ENCODE measurements around the gene SPACDR.
"Not testable (repeated sequence)": the region's sequence is repeated elsewhere in the genome, so short reads cannot be mapped to it uniquely, and the experiment has no call there.

SPACDR gene

DNA sequence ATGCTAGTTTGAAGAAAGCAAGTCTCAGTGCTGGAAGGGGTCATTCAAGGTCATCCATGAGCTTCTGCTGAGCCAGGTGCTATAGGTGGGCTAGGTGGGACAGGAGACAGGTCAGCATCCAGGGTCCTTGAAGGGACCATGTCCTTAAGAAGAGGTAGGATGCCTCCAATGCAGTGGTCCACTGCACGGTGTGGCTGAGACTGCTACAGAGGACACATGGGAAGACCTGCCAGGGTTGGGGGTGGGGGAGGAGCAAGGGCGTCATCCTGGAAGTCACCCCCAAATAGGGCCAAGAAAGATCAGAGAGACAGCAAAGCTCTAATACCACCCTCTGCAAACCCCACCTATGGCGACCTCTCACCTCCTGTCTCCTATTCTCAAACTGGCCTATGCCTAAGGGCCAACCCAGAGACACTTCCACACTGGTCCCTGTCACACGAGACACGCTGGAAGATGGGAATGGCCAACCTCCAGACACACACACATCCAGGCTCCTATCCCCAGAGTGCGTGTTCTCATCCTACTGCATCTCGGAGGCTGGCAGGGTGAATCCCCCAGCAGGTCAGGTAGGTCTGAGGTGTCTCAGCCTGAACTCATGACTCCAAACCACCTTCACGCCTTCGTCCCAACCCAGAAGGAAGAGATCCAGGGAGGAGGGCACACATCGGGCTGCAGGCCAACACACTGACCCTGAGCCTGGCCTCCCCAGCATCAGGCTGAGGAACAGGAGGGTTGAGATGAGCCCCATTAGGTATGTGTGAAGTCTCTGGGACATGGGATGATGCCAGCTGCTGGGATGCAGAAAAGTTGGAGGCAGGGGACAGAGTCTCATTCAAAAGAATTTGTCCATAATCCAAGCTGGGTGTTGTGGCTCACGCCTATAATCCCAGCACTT is 22.2 kb downstream of the SPACDR start:
- Mint-ChIP-seq H3K36me3 (no peaks in the 10 kb centered on the region), H3K27me3 (no peaks in the 10 kb centered on the region), H3K27ac (no peak overlapping the region), H3K4me3 (no peak overlapping the region), H3K4me1 (peaks cover 7% of the 10 kb centered on the region), H3K9me3 (no peaks in the 10 kb centered on the region)
- ATAC-seq (ENCODE audit: low read depth) (no peak), DNase-seq (ENCODE audit: low spot score in 2 of 2) (no peak)

DNA sequence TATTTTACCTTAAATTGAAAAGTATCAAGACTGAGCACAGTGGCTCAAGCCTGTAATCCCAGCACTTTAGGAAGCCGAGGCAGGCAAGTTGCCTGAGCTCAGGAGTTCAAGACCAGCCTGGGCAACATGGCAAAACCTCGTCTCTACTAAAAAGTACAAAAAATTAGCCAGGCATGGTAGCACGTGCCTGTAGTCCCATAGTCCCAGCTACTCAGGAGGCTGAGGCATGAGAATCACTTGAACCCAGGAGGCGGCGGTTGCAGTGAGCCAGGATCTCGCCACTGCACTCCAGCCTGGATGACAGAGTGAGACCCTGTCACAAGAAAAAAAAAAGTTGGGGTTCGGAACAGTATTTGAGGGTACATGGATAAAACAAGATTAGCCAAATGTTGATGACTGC is 24.8 kb downstream of the SPACDR start:
- not testable (repeated sequence) for H3K27ac Mint-ChIP-seq; H3K4me3 Mint-ChIP-seq; ATAC-seq (ENCODE audit: low read depth); H3K36me3 Mint-ChIP-seq; H3K27me3 Mint-ChIP-seq; H3K4me1 Mint-ChIP-seq; DNase-seq (ENCODE audit: low spot score in 2 of 2); H3K9me3 Mint-ChIP-seq

GRCh38 chr7:100438731-100439130 is 25.3 kb downstream of the SPACDR start:
- H3K36me3 Mint-ChIP-seq; H3K27me3 Mint-ChIP-seq; DNase-seq (ENCODE audit: low spot score in 2 of 2); ATAC-seq (ENCODE audit: low read depth); H3K9me3 Mint-ChIP-seq; H3K27ac Mint-ChIP-seq; H3K4me3 Mint-ChIP-seq: not testable (repeated sequence)
- H3K4me1 Mint-ChIP-seq = peaks cover 13% of the 10 kb centered on the region

DNA sequence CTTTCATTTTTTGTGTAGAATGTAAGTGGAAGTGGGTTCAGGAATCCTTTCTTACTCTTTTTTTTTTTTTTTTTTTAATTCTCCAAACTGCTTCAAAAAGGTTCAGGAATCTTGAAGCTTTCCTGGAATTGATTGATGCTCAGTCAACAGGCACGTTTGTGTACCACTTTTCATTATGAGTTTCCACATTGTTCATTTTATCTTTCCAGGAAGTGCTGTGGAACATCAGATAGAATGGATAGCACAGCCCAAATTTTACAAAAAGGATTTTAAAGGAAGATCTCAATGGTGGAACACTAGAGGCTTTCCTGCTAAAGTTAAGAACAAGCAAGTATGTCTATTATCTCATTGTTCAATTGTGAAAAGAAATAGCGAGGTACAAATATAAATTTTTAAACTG is 25.9 kb downstream of the SPACDR start:
- Mint-ChIP-seq H3K4me1 (peaks cover 16% of the 10 kb centered on the region), H3K27me3 (no peaks in the 10 kb centered on the region), H3K9me3 (no peaks in the 10 kb centered on the region), H3K4me3 (no peak overlapping the region), H3K27ac (no peak overlapping the region), H3K36me3 (peaks cover 7% of the 10 kb centered on the region)
- no peak for DNase-seq (ENCODE audit: low spot score in 2 of 2)
- ATAC-seq (ENCODE audit: low read depth) = no peak

GRCh38 chr7:100437150-100438100 is 26.6 kb downstream of the SPACDR start:
- no peak overlapping the region for H3K27ac Mint-ChIP-seq
- DNase-seq (ENCODE audit: low spot score in 2 of 2) = no peak
- peaks cover 7% of the 10 kb centered on the region for H3K36me3 Mint-ChIP-seq
- peak overlapping the region; percentile 94 for H3K4me3 Mint-ChIP-seq
- no peaks in the 10 kb centered on the region for H3K9me3 Mint-ChIP-seq
- no peak for ATAC-seq (ENCODE audit: low read depth)
- peaks cover 18% of the 10 kb centered on the region for H3K4me1 Mint-ChIP-seq
- H3K27me3 Mint-ChIP-seq = no peaks in the 10 kb centered on the region

- ATAC-seq (ENCODE audit: low read depth) (peak; percentile 34), DNase-seq (ENCODE audit: low spot score in 2 of 2) (peak in 1 of 2 donors; percentile 52)
- peak overlapping the region; percentile 94 for H3K4me3 Mint-ChIP-seq
- peaks cover 27% of the 10 kb centered on the region for H3K4me1 Mint-ChIP-seq
- H3K9me3 Mint-ChIP-seq = no peaks in the 10 kb centered on the region
- peaks cover 7% of the 10 kb centered on the region for H3K36me3 Mint-ChIP-seq
- peak overlapping the region; percentile 94 for H3K27ac Mint-ChIP-seq
- H3K27me3 Mint-ChIP-seq = no peaks in the 10 kb centered on the region
Measured at GRCh38 chr7:100435401-100436304, 28.4 kb downstream of the SPACDR start.

- Mint-ChIP-seq H3K36me3 (peaks cover 7% of the 10 kb centered on the region), H3K4me1 (peaks cover 32% of the 10 kb centered on the region)
- no peak for DNase-seq (ENCODE audit: low spot score in 2 of 2)
Measured at GRCh38 chr7:100434297-100435144, 29.5 kb downstream of the SPACDR start.

GRCh38 chr7:100433592-100434296 is 30.3 kb downstream of the SPACDR start:
- H3K36me3 Mint-ChIP-seq = peaks cover 7% of the 10 kb centered on the region
- H3K4me3 Mint-ChIP-seq = peak overlapping the region; percentile 21
- ATAC-seq (ENCODE audit: low read depth) = no peak
- no peaks in the 10 kb centered on the region for H3K27me3 Mint-ChIP-seq
- H3K4me1 Mint-ChIP-seq = peaks cover 35% of the 10 kb centered on the region
- no peaks in the 10 kb centered on the region for H3K9me3 Mint-ChIP-seq
- no peak overlapping the region for H3K27ac Mint-ChIP-seq
- no peak for DNase-seq (ENCODE audit: low spot score in 2 of 2)

More at GRCh38 chr7:100434297-100435144, 29.5 kb downstream of the SPACDR start:
- Mint-ChIP-seq H3K27me3 (no peaks in the 10 kb centered on the region), H3K9me3 (no peaks in the 10 kb centered on the region), H3K27ac (peak overlapping the region; percentile 94), H3K4me3 (peak overlapping the region; percentile 91)
- ATAC-seq (ENCODE audit: low read depth) = no peak

DNA sequence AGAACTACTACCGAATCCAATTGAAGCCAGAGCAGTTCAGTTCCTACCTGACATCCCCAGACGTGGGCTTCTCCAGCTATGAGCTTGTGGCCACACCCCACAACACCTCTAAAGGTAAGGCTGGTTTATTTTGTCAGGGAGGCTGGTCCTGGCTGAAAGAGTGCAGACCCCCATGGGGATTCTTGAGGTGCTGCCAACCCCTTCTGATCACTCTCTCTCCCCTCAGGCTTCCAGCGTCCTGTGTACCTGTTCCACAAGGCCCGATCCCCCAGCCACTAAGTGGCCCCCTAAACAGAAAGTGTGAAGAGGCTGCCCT is 30.8 kb downstream of the SPACDR start:
- Mint-ChIP-seq H3K27ac (no peak overlapping the region), H3K4me3 (no peak overlapping the region), H3K27me3 (no peaks in the 10 kb centered on the region), H3K4me1 (peaks cover 35% of the 10 kb centered on the region), H3K36me3 (peaks cover 7% of the 10 kb centered on the region), H3K9me3 (no peaks in the 10 kb centered on the region)
- DNase-seq (ENCODE audit: low spot score in 2 of 2) (no peak), ATAC-seq (ENCODE audit: low read depth) (no peak)

DNA sequence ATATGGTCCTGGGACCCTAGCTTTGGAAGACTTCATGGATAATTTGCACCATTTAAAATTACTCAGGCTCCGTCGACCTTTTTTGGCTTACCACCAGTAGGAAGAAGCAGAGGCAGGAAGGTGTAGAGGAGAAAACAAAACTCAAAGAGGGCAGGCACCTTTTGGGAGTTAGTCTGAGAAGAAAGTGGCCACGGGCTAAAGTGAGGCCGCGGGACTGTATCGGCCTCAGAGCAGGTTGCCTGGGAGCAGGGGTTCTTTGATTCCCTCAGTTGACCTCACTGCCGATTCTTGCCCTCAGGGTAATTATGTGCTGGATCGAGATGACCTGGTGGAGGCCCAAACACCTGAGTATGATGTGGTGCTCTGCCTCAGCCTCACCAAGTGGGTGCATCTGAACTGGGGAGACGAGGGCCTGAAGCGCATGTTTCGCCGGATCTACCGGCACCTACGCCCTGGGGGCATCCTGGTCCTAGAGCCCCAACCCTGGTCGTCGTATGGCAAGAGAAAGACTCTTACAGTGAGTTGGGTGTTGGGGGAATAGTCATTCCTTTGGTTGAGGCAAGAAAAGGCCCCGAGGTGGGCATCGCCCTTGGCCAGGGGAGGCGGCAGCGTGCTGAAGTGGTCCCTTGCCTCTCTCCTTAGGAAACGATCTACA is 31.3 kb downstream of the SPACDR start:
- H3K36me3 Mint-ChIP-seq = peaks cover 7% of the 10 kb centered on the region
- H3K27ac Mint-ChIP-seq = no peak overlapping the region
- no peaks in the 10 kb centered on the region for H3K9me3 Mint-ChIP-seq
- ATAC-seq (ENCODE audit: low read depth) = no peak
- H3K4me1 Mint-ChIP-seq = peaks cover 35% of the 10 kb centered on the region
- no peaks in the 10 kb centered on the region for H3K27me3 Mint-ChIP-seq
- no peak for DNase-seq (ENCODE audit: low spot score in 2 of 2)
- H3K4me3 Mint-ChIP-seq = no peak overlapping the region

- ATAC-seq (ENCODE audit: low read depth) = no peak
- peak overlapping the region; percentile 62 for H3K27ac Mint-ChIP-seq
- H3K9me3 Mint-ChIP-seq = no peaks in the 10 kb centered on the region
- DNase-seq (ENCODE audit: low spot score in 2 of 2) = no peak
- no peak overlapping the region for H3K4me3 Mint-ChIP-seq
- peaks cover 35% of the 10 kb centered on the region for H3K4me1 Mint-ChIP-seq
- H3K27me3 Mint-ChIP-seq = no peaks in the 10 kb centered on the region
- peaks cover 7% of the 10 kb centered on the region for H3K36me3 Mint-ChIP-seq
Measured at GRCh38 chr7:100432053-100432452, 32.0 kb downstream of the SPACDR start.

GRCh38 chr7:100431286-100431735 is 32.7 kb downstream of the SPACDR start:
- Mint-ChIP-seq H3K36me3 (peaks cover 7% of the 10 kb centered on the region), H3K4me3 (peak overlapping the region; percentile 43), H3K9me3 (no peaks in the 10 kb centered on the region), H3K27ac (peak overlapping the region; percentile 62), H3K4me1 (peaks cover 35% of the 10 kb centered on the region), H3K27me3 (no peaks in the 10 kb centered on the region)
- no peak for DNase-seq (ENCODE audit: low spot score in 2 of 2)
- ATAC-seq (ENCODE audit: low read depth) = no peak
